HG03103 (cell line): Measurements from ENCODE around the gene FHIP1A.

Experiments
- ATAC-seq: cut with Tn5 transposase; IDR thresholded peaks from one replicate; pipeline ENCODE4 v1.9.1; 2021; ENCODE audit warnings: low read depth; ENCODE audit not compliant: unreplicated experiment

The FHIP1A gene

GRCh38 chr4:151417164-151417571, 8.2 kb downstream of the FHIP1A start:
- no peak for ATAC-seq

DNA sequence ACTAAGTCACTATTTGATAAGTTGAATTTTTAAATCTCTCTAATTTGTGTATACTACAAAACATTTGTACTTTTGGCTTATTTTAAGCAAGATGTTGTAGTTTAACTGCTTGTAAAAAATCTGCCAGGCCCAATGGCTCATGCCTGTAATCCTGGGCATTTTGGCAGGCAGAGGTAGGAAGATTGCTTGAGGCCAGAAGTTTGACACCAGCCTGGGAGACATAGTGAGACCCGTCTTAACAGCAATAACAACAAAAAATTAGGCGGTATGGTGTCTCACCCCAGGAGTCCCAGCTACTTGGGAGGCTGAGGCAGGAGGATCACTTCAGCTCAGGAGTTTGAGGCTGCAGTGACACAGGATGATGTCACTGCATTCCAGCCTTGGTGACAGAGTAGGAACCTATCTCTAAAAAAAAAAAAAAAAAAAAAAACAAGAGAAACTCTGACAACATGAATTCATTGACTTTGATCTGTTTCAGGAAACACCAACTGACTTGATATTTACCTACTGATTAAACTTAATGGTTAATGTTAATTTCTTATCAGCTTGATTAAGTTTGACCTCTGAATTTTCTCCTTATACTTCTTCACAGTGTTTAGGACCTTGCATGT, 8.9 kb downstream of the FHIP1A start:
- no peak for ATAC-seq

DNA sequence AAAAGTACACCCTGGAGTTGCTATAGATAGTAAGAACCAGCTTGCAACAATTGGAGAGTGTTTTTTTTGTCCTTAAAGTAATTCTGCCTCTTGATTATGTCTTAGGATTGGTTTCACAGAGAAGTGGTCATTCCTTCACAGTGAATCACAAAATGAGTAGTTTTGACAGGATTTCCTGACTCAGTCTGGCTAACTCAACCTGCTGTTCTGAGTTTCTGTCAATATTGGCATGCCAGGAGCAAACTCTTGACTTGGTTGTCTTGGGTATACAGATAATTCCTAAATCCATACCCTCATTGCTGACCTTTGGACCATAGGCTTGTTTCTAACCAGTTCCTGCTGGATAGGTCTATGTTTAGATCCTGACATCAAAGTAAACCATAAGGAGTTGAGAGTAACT, 9.4 kb downstream of the FHIP1A start:
- no peak for ATAC-seq

GRCh38 chr4:151418856-151419255, 9.9 kb downstream of the FHIP1A start:
- no peak for ATAC-seq

- ATAC-seq, result no peak
These were observed 11.4 kb downstream of the FHIP1A start for GRCh38 chr4:151420250-151420807.

DNA sequence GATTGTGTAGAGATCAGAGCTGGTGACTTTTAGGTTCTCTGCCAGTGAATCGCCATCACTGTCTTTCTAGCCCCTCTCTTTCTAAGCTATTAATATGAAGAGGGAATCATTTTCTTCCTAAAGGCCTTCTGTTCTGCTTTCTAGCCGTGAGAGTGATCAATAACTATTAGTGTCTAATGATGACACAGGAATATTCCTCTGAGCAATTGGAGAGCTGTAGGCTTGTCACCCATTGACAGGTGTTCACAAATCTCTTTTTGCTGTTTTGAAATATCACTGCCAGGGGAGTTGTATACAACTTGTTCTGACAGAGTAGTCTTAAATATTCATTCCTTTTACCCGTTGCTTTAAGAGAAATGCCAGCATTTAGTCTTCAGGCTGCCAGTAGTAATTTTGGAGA, 13.9 kb downstream of the FHIP1A start:
- ATAC-seq, result no peak

- no peak for ATAC-seq
These were observed 17.5 kb downstream of the FHIP1A start for GRCh38 chr4:151426513-151426912.

DNA sequence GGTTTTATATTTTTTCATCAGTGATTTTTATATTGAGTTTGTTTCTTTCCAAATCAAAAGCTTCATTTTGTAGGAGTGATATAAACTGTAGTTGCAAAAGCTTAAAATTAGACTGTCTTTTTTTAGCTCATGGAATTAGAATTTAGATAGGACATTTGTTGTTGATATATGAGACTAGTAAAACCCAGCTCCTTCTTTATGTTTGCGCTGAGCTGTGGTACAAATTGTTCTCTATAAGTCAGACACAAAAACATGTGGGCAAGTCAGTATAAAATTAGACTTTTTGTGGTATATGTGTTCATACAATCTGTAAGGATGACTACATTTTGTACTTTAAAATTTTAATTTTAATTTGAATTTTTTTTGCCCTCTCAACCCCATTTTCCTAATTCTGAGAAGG, 18.3 kb downstream of the FHIP1A start:
- no peak for ATAC-seq

- no peak for ATAC-seq
These were observed 19.4 kb downstream of the FHIP1A start for GRCh38 chr4:151428346-151428745.

- ATAC-seq, result peak; percentile 80
These were observed 21.1 kb downstream of the FHIP1A start for GRCh38 chr4:151429957-151430570.

DNA sequence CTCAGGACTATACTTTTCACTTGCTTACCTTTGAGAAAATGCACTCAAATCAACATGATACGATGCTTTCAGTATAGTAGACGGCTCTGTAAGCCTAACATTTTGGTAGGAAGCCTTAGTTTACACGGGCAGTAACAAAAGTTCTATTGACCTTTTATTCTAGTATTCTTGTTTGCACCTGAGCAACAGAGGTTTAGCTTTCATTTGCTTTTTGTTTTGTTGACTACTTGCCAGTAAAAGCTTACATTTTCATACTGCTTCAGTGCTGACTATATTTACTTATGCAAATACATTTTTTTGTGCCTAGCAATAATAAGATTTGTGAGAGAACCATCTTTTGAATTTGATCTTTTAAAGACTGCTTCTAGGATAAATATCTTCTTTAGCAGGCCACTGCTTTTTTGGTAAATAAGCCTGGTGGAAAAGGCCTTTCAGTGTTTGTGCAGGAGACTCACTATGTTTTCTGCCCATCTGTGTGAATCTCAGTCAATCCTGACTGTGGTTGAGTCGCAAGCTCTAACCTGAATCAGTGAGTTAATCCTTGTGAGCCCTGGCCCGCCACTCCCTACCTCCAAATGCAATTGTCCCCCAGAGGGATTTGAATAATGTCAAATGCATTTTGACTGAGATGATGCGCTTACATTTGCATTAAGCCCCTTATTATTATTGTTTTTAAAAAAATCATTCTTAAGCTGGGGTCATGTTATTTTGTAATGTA, 21.9 kb downstream of the FHIP1A start:
- no peak for ATAC-seq

DNA sequence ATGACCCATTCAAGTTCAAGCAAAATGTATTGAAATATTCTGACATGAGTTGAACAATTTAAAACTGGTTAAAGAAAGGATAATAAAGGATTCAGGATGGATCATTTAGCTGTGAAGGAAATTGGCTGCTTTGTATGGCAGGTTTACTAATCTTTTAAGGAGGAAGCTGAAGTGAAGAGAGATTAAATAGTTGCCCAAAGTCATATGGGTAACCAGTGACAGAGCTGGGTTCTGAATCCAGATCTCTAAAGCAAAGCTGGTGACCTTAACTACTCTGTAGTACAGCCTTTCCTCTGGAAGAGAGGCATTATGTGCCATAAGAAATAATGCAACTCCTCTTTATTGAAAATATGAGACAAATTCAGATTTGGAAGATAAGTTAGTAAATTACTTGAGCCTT, 22.8 kb downstream of the FHIP1A start:
- ATAC-seq, result no peak

DNA sequence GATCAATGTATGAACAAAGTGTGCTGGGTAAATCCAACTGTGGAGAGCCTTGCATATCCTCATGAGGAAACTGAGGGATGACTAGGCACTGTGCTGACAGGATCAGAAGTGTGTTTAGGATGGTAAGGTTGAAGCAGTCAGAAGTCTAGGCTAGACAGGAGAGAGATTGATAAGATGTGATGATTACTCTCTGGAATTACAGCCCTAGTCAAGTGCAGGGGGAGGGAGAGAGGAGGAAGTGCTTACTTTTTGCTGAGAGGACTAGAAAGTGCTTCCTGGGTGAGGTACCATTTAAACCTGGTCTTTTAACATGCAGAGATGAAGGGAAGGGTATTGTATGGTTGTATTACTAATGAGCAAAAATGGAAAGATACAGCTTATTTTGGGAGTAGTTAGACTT, 23.7 kb downstream of the FHIP1A start:
- no peak for ATAC-seq

GRCh38 chr4:151434183-151434860, 25.3 kb downstream of the FHIP1A start:
- no peak for ATAC-seq

- no peak for ATAC-seq
These were observed 27.1 kb downstream of the FHIP1A start for GRCh38 chr4:151436093-151436518.

- ATAC-seq, result no peak
These were observed 28.5 kb downstream of the FHIP1A start for GRCh38 chr4:151437505-151437904.

GRCh38 chr4:151438154-151438553, 29.2 kb downstream of the FHIP1A start:
- ATAC-seq, result no peak

- no peak for ATAC-seq
These were observed 30.3 kb downstream of the FHIP1A start for GRCh38 chr4:151439320-151439719.

GRCh38 chr4:151442002-151442401, 33.0 kb downstream of the FHIP1A start:
- ATAC-seq, result no peak

- no peak for ATAC-seq
These were observed 34.3 kb downstream of the FHIP1A start for GRCh38 chr4:151443247-151443646.

DNA sequence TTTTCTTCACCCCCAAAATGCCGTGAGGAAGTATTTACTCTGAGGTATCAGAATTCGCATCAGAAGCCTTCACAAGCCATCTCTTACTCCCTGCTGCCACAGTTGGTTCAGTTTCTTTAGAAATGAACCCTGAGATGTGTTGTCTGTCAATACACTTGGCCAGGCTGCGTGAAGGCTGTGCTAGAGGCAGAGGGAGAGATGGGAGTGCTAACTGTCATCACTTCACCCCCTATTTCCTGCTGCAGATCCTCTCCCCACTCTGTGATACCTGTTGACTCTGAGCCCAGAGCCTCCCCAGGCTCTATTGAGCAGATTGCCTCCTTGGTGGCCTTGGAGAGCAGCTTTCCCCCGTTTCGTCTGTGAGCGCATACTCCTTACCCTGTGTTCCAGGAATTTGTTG, 34.8 kb downstream of the FHIP1A start:
- ATAC-seq, result no peak
